Mucosa of descending colon (tissue), 3 donors: ENCODE measurements around the gene FCN3. TPM values are rescaled to one million over a fixed set of nuclear protein-coding genes. Genes with fewer than 3 reads are reported as not detected.

Experiments
- ATAC-seq: fragments of 200-7000 bp; cut with Tn5 transposase; one replicate; pipeline ENCODE4 v1.9.1; 2020; ENCODE audit warnings: mild to moderate bottlenecking, moderate library complexity
- DNase-seq, 3 donors: peaks; one replicate each; pipeline ENCODE4 v3.0.0-alpha.2; 2020
- H3K36me3 ChIP-seq: fragments of 200-600 bp; one replicate; pipeline ENCODE4 v1.8.0; 2021; ENCODE audit warnings: low read depth, mild to moderate bottlenecking
- H3K4me1 ChIP-seq: fragments of 200-600 bp; one replicate; pipeline ENCODE4 v1.8.0; 2021; ENCODE audit warnings: low read depth, mild to moderate bottlenecking
- H3K4me3 ChIP-seq: fragments of 200-600 bp; one replicate; pipeline ENCODE4 v1.8.0; 2021; ENCODE audit warnings: mild to moderate bottlenecking
- H3K9me3 ChIP-seq: fragments of 200-600 bp; one replicate; pipeline ENCODE4 v1.8.0; 2021; ENCODE audit warnings: mild to moderate bottlenecking
- intact Hi-C, 2 donors: fragments of 100-400 bp; cut with DNase I in 1 of 2; cut with micrococcal nuclease in 1 of 2; formaldehyde crosslinking; loops; one replicate each; pipeline versions ENCODE4 v1.11.0 to v1.11.1; 2022; cut with DNase I, micrococcal nuclease
- total RNA-seq, 3 donors: library from RNA; stranded (reverse); fragmentation: NEBNext Ultra II Directional in 2 of 3; extraction: Animal tissue kit (Norgen Biotek cat#: 25700) in 2 of 3; gene quantifications; one replicate each; pipeline versions ENCODE4 v1.2.1 to v1.2.4, GENCODE V29; 2021 to 2023
- TF ChIP-seq, protein P1 (sequence below): fragments of 200-600 bp; IDR thresholded peaks from one replicate; pipeline ENCODE4 v1.8.0; 2022; ENCODE audit warnings: antibody characterized with exemption, mild to moderate bottlenecking
- donor health status: DM: no; HTN: no; CAD: no; lungs with moderate emphysema.
- donor health status: DM: no; HTN: no; CAD: no.
- donor health status: DM: no; HTN: yes; CAD: no.

Gene FCN3
- total RNA-seq, 3 donors from 2014 or later: 0.60 to 0.79 TPM; not detected in 1

DNA sequence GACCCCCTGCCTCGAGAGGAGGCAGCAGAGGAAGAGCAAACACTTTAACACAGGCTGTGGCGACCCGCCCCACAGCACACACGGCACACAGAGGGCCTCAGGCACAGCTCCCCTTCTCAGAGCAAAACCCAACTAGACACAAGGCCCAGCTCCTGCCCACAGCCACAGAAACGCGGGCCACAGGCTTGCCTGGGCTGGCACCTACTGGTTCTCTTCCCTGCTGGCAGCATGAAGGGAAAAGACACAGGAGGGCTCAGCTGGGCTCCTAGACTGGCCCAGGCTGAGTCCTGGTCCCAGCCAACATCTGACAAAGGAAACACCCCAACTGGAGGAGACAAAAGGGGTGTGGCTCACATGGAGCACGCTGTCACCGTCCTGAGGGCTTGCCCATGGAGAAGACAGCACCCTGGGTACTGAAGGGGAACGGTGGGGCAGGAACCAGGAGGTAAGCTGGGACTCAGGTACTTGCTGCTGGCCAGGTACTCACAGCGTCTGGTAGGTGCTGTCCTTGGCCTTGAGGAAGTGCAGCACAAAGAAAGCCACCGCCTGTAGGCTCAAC, 5.0 kb upstream of the FCN3 start:
- intact Hi-C loops: no loop called here
- DNase-seq (no peak), ATAC-seq (no peak)
- H3K4me3 ChIP-seq: no peak overlapping the region
- no peaks in the 10 kb centered on the region for H3K36me3 ChIP-seq
- no peaks in the 10 kb centered on the region for H3K4me1 ChIP-seq
- TF ChIP-seq, protein P1, sequence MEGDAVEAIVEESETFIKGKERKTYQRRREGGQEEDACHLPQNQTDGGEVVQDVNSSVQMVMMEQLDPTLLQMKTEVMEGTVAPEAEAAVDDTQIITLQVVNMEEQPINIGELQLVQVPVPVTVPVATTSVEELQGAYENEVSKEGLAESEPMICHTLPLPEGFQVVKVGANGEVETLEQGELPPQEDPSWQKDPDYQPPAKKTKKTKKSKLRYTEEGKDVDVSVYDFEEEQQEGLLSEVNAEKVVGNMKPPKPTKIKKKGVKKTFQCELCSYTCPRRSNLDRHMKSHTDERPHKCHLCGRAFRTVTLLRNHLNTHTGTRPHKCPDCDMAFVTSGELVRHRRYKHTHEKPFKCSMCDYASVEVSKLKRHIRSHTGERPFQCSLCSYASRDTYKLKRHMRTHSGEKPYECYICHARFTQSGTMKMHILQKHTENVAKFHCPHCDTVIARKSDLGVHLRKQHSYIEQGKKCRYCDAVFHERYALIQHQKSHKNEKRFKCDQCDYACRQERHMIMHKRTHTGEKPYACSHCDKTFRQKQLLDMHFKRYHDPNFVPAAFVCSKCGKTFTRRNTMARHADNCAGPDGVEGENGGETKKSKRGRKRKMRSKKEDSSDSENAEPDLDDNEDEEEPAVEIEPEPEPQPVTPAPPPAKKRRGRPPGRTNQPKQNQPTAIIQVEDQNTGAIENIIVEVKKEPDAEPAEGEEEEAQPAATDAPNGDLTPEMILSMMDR: no peak
- H3K9me3 ChIP-seq: no peaks in the 10 kb centered on the region

DNA sequence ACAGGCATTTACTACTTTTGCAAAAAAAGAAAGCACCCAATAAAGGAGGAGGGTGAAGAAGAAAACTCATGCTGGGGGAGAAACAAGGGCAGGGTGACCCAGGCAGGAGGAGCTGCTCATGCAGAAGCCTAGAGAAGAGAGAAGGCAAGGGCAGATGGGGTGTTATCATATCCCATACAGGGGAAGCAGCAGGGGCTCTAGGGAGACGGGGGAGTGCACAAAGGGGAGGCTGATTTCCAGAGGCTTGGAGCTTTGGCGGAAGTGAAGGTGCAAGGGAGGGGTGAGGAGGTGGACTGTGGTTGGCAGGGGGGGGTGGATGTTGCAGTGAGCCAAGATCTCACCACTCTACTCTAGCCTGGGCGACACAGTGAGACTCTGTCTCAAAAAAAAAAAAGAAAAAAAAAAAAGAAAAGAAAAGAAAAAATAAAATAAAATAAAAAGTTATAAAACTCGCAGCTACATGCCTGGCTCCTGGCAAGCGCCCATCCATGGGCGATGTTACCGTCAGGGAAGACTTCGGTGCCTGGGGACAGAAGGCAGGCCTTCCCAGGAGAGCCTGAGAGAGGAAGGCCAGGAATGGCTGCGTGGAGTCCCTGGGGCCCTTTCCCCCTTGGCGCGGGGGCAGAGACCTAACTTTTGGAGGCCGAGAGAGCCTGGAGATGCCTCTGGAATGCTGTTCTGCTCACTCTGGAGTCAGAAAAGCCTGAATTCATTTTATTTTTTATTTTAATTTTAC, 3.3 kb upstream of the FCN3 start:
- Histone ChIP-seq H3K4me3 (no peak overlapping the region), H3K9me3 (no peaks in the 10 kb centered on the region), H3K4me1 (no peaks in the 10 kb centered on the region), H3K36me3 (no peaks in the 10 kb centered on the region)
- intact Hi-C loops: no loop called here
- DNase-seq (no peak), ATAC-seq (no peak)
- TF ChIP-seq, protein P1: no peak

DNA sequence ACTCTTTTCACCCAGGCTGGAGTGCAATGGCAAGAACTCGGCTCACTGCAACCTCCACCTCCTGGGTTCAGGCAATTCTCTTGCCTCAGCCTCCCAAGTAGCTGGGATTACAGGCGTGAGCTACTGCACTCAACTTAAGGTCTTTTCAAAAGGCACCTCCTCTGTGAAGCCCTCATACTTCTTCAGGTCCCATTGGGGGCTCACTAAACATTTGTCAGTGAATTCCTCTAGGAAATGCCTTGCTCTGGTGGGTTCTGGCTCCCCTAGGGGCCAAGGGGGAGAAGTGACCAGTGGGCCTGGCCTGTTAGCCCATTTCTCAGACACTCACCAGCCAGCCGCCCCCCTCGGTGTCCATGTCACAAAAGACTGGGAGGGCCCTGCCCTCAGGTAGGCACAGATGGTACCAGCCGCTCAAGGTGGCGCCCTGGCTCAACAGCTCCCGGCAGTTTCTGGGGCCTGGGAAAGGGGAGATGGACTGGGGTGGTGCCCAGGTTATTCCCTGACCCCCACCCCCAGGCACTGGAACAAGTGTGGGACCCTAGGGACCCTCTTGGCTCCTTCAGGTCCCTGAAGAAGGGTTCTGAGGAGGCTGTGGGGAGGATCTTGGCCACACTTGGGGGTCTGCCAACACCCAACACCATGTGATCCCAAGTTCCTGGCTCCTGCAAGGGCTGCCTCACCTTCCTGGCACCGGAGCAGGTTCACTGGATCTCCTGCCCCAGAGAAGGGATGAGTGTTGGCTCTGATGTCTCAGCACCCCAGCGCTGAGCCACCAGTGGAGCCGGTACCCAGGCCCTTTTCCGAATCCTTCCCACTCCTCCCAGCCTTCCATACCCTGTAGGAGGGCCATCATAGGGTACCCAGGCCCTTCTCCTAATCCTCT, 1.6 kb downstream of the FCN3 start:
- no peaks in the 10 kb centered on the region for H3K4me1 ChIP-seq
- H3K4me3 ChIP-seq: no peak overlapping the region
- DNase-seq: no peak
- H3K9me3 ChIP-seq: no peaks in the 10 kb centered on the region
- intact Hi-C loops: no loop called here
- TF ChIP-seq, protein P1: no peak
- ATAC-seq: no peak
- no peaks in the 10 kb centered on the region for H3K36me3 ChIP-seq

DNA sequence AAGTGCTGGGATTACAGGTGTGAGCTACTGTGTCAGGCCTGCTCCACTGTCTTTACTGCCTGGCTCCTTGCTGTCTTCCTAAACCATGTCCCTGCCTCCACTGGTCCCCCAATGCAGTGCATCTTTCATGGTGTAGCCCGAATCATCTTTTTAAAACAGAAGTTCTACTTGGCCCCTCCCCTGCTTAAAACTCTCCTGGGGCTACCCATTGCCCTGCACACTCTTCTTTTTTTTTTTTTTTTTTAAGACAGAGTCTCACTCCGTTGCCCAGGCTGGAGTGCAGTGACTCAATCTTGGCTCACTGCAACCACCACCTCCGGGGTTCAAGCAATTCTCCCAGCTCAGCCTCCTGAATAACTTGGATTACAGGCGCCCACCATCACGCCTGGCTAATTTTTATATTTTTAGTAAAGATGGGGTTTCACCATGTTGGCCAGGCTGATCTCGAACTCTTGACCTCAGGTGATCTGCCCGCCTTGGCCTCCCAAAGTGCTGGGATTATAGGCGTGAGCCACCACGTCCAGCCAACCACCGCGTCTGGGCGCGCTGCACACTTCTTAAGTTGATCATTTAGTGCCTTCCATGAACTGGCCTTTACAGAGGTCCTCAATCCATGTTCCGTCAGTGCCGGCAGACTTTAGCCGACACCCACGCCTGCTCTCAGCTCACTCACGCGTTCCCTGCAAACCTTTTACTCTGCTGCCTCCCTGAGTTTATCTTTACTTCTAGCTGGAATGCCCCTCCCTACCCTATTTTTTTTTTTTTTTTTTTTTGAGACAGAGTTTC, 2.4 kb downstream of the FCN3 start:
- Histone ChIP-seq H3K9me3 (no peaks in the 10 kb centered on the region), H3K4me3 (no peak overlapping the region), H3K36me3 (no peaks in the 10 kb centered on the region), H3K4me1 (peaks cover 4% of the 10 kb centered on the region)
- DNase-seq (no peak), ATAC-seq (no peak)
- intact Hi-C loops: no loop called here
- TF ChIP-seq, protein P1: no peak

DNA sequence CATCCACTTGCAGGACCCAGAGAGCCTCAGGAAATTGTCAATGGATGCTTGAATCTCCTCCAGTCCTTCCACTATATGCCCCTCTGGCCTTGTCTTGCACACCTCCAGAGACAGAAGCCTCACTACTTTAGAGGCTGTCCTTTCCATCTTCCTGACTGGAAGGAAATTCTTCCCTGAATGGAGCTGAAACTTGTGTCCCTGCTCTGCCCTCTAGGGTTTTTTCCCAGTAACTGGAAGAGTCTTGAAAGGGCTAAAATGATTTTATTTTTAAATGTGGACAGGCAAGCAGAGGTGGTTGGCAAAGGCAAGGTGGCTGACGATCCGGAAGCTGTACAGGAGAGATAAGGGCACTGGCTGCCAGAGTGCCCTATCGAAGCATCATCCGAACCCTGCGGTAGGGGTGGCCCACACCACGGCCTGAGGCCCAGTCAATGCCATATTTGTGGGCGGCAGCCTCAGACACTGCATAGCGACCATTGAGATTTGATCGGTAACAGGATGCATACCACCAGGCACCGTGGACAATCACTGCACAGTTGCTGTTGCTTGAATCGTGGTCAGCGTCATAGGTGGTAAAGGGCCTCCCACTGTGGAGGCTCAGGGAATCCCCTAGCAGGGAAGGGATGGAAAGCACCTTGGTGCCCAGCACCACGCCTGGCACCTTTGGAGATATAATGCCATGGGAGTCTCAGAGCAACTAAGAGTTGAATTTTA, 5.6 kb downstream of the FCN3 start:
- H3K4me3 ChIP-seq: no peak overlapping the region
- no peaks in the 10 kb centered on the region for H3K36me3 ChIP-seq
- no peak for DNase-seq
- no peak for ATAC-seq
- intact Hi-C loops: no loop called here
- H3K4me1 ChIP-seq: peaks cover 7% of the 10 kb centered on the region
- no peaks in the 10 kb centered on the region for H3K9me3 ChIP-seq
- TF ChIP-seq, protein P1: no peak
